HS-27A (cell line): Measurements from ENCODE around the gene DHCR24.

Experiments used
- DNase-seq: peaks from one replicate; pipeline ENCODE4 v3.0.0-alpha.2; 2012; ENCODE audit warnings: low read depth, missing footprints

The DHCR24 gene

GRCh38 chr1:54800041-54800898 is 86.7 kb downstream of the DHCR24 start:
- no peak for DNase-seq
